MM.1S (cell line): Measurements from ENCODE around the gene MACROD1.

ENCODE experiments used
- DNase-seq: peaks from one replicate; pipeline ENCODE4 v3.0.0-alpha.2; 2015
- H2AFZ ChIP-seq: fragments of 300-600 bp; sonication (generic); 2 replicates; pipeline ENCODE4 v1.6.0; 2016; ENCODE audit warnings: antibody characterized with exemption, low read length
- H3F3A ChIP-seq: fragments of 300-600 bp; sonication (generic); 2 replicates; pipeline ENCODE4 v1.6.1; 2016; ENCODE audit warnings: mild to moderate bottlenecking, antibody characterized with exemption, low read length, moderate library complexity, mixed read lengths; ENCODE audit not compliant: insufficient read depth
- H3K27ac ChIP-seq: fragments of 300-600 bp; sonication (generic); 2 replicates; pipeline ENCODE4 v1.5.1; 2016; ENCODE audit warnings: mild to moderate bottlenecking, low read length
- H3K27me3 ChIP-seq: fragments of 300-600 bp; sonication (generic); replicated peaks from 2 replicates; pipeline ENCODE4 v1.6.0; 2016; ENCODE audit warnings: low read length; ENCODE audit not compliant: insufficient read depth
- H3K36me3 ChIP-seq: fragments of 300-600 bp; sonication (generic); replicated peaks from 2 replicates; pipeline ENCODE4 v1.6.1; 2016; ENCODE audit warnings: mild to moderate bottlenecking, low read length, mixed read lengths; ENCODE audit not compliant: insufficient read depth
- H3K4me1 ChIP-seq: fragments of 300-600 bp; sonication (generic); 2 replicates; pipeline ENCODE4 v1.6.1; 2016; ENCODE audit warnings: low read length, mixed read lengths
- H3K4me2 ChIP-seq: fragments of 300-600 bp; sonication (generic); 2 replicates; pipeline ENCODE4 v1.6.0; 2016; ENCODE audit warnings: low read depth, low read length
- H3K4me3 ChIP-seq: fragments of 300-600 bp; sonication (generic); 2 replicates; pipeline ENCODE4 v1.5.1; 2016; ENCODE audit warnings: low read length, mixed read lengths
- H3K79me2 ChIP-seq: fragments of 300-600 bp; sonication (generic); 2 replicates; pipeline ENCODE4 v1.6.1; 2016; ENCODE audit warnings: mixed run types, low read length, mixed read lengths
- H3K9ac ChIP-seq: fragments of 300-600 bp; sonication (generic); 2 replicates; pipeline ENCODE4 v1.6.1; 2016; ENCODE audit warnings: low read length, mixed read lengths
- H3K9me2 ChIP-seq: fragments of 300-600 bp; sonication (generic); replicated peaks from 2 replicates; pipeline ENCODE4 v1.6.1; 2016; ENCODE audit warnings: mild to moderate bottlenecking, low read length, mixed read lengths; ENCODE audit not compliant: insufficient read depth
- H3K9me3 ChIP-seq: fragments of 300-600 bp; sonication (generic); replicated peaks from 2 replicates; pipeline ENCODE4 v1.6.1; 2016; ENCODE audit warnings: mild to moderate bottlenecking, low read length, mixed read lengths; ENCODE audit not compliant: insufficient read depth
- H4K20me1 ChIP-seq: fragments of 300-600 bp; sonication (generic); 2 replicates; pipeline ENCODE4 v1.6.1; 2016; ENCODE audit warnings: mild to moderate bottlenecking, low read length, moderate library complexity, mixed read lengths; ENCODE audit not compliant: insufficient read depth
- EZH2 ChIP-seq: fragments of 300-600 bp; sonication (generic); optimal IDR thresholded peaks from 2 replicates; pipeline ENCODE3; 2017; ENCODE audit warnings: low read depth, mild to moderate bottlenecking, antibody characterized with exemption, low read length, mixed read lengths
- EZH2phosphoT487 ChIP-seq: fragments of 300-600 bp; sonication (generic); IDR thresholded peaks from 2 replicates; pipeline ENCODE4 v1.6.1; 2018; ENCODE audit warnings: antibody characterized with exemption, low read length
- TF ChIP-seq, protein P1 (sequence below): fragments of 300-600 bp; sonication (generic); IDR thresholded peaks from 2 replicates; pipeline ENCODE4 v1.5.1; 2016; ENCODE audit warnings: antibody characterized with exemption, low read length, mixed read lengths

Gene MACROD1

GRCh38 chr11:64055077-64055476, 110.8 kb downstream of the MACROD1 start:
- no peak for TF ChIP-seq EZH2phosphoT487
- no peak for TF ChIP-seq EZH2
- TF ChIP-seq, protein P1, sequence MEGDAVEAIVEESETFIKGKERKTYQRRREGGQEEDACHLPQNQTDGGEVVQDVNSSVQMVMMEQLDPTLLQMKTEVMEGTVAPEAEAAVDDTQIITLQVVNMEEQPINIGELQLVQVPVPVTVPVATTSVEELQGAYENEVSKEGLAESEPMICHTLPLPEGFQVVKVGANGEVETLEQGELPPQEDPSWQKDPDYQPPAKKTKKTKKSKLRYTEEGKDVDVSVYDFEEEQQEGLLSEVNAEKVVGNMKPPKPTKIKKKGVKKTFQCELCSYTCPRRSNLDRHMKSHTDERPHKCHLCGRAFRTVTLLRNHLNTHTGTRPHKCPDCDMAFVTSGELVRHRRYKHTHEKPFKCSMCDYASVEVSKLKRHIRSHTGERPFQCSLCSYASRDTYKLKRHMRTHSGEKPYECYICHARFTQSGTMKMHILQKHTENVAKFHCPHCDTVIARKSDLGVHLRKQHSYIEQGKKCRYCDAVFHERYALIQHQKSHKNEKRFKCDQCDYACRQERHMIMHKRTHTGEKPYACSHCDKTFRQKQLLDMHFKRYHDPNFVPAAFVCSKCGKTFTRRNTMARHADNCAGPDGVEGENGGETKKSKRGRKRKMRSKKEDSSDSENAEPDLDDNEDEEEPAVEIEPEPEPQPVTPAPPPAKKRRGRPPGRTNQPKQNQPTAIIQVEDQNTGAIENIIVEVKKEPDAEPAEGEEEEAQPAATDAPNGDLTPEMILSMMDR, result no peak
- Histone ChIP-seq H3K9me3 (no peaks in the 10 kb centered on the region), H3K9ac (no peak overlapping the region), H3K4me1 (no peaks in the 10 kb centered on the region), H3K79me2 (no peaks in the 10 kb centered on the region), H3K36me3 (no peaks in the 10 kb centered on the region), H3K27me3 (no peaks in the 10 kb centered on the region), H2AFZ (no peak overlapping the region), H3F3A (no peaks in the 10 kb centered on the region), H3K27ac (no peak overlapping the region), H3K4me3 (no peak overlapping the region), H3K9me2 (no peaks in the 10 kb centered on the region), H3K4me2 (no peak overlapping the region), H4K20me1 (no peaks in the 10 kb centered on the region)
- DNase-seq, result no peak

GRCh38 chr11:64053699-64054098, 112.2 kb downstream of the MACROD1 start:
- Histone ChIP-seq H3F3A (no peaks in the 10 kb centered on the region), H3K79me2 (no peaks in the 10 kb centered on the region), H4K20me1 (no peaks in the 10 kb centered on the region), H2AFZ (no peak overlapping the region), H3K9ac (no peak overlapping the region), H3K9me2 (no peaks in the 10 kb centered on the region), H3K4me1 (no peaks in the 10 kb centered on the region), H3K27ac (no peak overlapping the region), H3K4me3 (no peak overlapping the region), H3K9me3 (no peaks in the 10 kb centered on the region), H3K27me3 (no peaks in the 10 kb centered on the region), H3K4me2 (no peak overlapping the region), H3K36me3 (no peaks in the 10 kb centered on the region)
- TF ChIP-seq EZH2 (no peak), EZH2phosphoT487 (no peak)
- TF ChIP-seq, protein P1, result no peak
- DNase-seq, result no peak

DNA sequence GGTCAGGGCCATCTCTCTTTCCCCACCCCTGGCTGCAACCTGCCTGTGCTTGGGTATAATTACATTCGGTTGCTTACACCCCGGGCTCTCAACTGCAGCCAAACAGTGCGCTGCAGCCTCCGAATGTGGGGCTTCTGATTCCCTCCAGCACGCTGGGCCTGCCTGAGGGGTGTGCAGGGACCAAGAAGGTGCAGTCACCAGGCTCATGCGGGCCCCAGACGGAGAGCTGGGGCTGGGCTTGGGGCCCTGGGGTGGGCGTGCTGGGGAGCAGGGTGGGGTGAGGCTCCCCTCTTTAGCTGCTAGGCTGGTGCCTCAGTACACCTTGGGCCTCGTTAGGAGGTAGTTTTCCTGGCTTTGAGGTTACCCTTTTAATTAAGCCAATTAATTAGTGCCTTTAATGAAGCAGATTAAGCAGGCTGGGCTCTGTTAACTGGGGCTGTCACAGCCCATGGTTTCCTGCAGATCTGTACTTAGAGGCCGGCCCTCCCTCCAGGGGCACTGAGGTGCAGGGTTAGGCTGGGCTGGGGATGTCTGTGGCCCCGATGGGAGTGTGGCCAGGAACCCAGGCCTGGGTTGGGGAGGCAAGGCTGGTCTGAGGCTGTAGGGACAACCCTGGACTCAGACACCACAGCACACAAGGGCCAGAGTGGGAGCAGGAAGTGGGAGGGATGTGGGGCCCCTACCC, 112.8 kb downstream of the MACROD1 start:
- H3K36me3 ChIP-seq, result no peaks in the 10 kb centered on the region
- H3K9me2 ChIP-seq, result no peaks in the 10 kb centered on the region
- no peaks in the 10 kb centered on the region for H3K9me3 ChIP-seq
- H3F3A ChIP-seq, result no peaks in the 10 kb centered on the region
- H3K9ac ChIP-seq, result no peak overlapping the region
- H3K27ac ChIP-seq, result no peak overlapping the region
- H2AFZ ChIP-seq, result no peak overlapping the region
- no peaks in the 10 kb centered on the region for H3K79me2 ChIP-seq
- no peak for DNase-seq
- H3K4me3 ChIP-seq, result no peak overlapping the region
- no peaks in the 10 kb centered on the region for H3K27me3 ChIP-seq
- no peak for TF ChIP-seq EZH2
- no peak for TF ChIP-seq EZH2phosphoT487
- TF ChIP-seq, protein P1, result no peak
- no peak overlapping the region for H3K4me2 ChIP-seq
- H3K4me1 ChIP-seq, result no peaks in the 10 kb centered on the region
- no peaks in the 10 kb centered on the region for H4K20me1 ChIP-seq
